ENCODE data around the gene GPR155. TPM values are rescaled to one million over a fixed set of nuclear protein-coding genes. Genes with fewer than 3 reads are reported as not detected.
"Not testable (repeated sequence)": the region's sequence is repeated elsewhere in the genome, so short reads cannot be mapped to it uniquely, and the experiment has no call there.

The GPR155 gene
- total RNA-seq, 5 donors from 2014 or later (not counting 1 experiment from before 2014, with no cell fraction given), result 12.4 to 25.2 (median 17.8) TPM

DNA sequence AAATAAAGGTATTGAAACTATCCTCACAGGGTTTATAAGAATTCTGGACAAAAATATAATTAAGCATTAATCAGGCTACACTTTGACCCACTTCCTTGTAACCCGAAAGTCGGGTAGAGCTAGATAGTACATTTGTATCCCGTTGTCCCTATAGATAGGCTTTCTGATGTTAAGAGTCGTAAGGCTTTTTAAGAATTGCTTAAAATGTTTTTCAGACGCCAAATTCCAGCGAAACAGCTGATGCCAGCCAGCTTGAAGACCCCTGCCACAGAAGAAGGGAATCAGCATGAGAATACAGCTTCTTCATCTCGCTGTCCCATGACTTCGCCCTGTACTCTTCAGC is 962 bp upstream of the GPR155 start:
- Mint-ChIP-seq H3K9me3 (no peaks in the 10 kb centered on the region), H3K27me3 (no peaks in the 10 kb centered on the region), H3K36me3 (peaks cover 2% of the 10 kb centered on the region), H3K4me1 (peaks cover 69 to 79% (median 78%) of the 10 kb centered on the region in 3 donors), H3K4me3 (peak overlapping the region; percentile 32 to 98 (median 91)), H3K27ac (peak overlapping the region; percentile 92 to 95)
- DNase-seq (peak in 1 of 35 experiments; percentile 16), ATAC-seq (replicated peaks in 1 of 4) (no peak)
- ChIA-PET POLR2A (interaction anchor here (0.5 to 0.7 kb wide), 2 partner anchors 16 to 519 kb away, joined by 3 read pairs; no protein-coding TSS in a partner anchor), CTCF (interaction anchor here (0.8 to 4.7 kb wide), 2 partner anchors 25 to 26 kb away, joined by 3 to 28 read pairs; no protein-coding TSS in a partner anchor)
- 100% methylated on average over 4 of the region's 8 CpGs for WGBS (ENCODE audit: insufficient coverage)
- no peak overlapping the region for H3K4me3 ChIP-seq (ENCODE audit: control insufficient read depth in 1 of 2, extremely low read depth in 1 of 2, low read length in 1 of 2)
- peaks cover 36 to 44% of the 10 kb centered on the region in 2 experiments for H3K4me1 ChIP-seq (ENCODE audit: control insufficient read depth in 1 of 2, extremely low read depth in 1 of 2, insufficient read depth in 2 of 2, low read length in 2 of 2)
- no peaks in the 10 kb centered on the region for H3K27me3 ChIP-seq (replicated peaks in 1 of 2; ENCODE audit: control insufficient read depth in 2 of 2, extremely low read depth in 1 of 2, insufficient read depth in 2 of 2, low read length in 1 of 2)
- H3K9me3 ChIP-seq, result no peaks in the 10 kb centered on the region
- H3K36me3 ChIP-seq (ENCODE audit: control insufficient read depth in 2 of 2, extremely low read depth in 1 of 2, insufficient read depth in 1 of 2, low read length in 1 of 2), result peaks cover 0 to 2% of the 10 kb centered on the region in 2 donors
- H3K27ac ChIP-seq (ENCODE audit: low read length), result peak overlapping the region; percentile 76

DNA sequence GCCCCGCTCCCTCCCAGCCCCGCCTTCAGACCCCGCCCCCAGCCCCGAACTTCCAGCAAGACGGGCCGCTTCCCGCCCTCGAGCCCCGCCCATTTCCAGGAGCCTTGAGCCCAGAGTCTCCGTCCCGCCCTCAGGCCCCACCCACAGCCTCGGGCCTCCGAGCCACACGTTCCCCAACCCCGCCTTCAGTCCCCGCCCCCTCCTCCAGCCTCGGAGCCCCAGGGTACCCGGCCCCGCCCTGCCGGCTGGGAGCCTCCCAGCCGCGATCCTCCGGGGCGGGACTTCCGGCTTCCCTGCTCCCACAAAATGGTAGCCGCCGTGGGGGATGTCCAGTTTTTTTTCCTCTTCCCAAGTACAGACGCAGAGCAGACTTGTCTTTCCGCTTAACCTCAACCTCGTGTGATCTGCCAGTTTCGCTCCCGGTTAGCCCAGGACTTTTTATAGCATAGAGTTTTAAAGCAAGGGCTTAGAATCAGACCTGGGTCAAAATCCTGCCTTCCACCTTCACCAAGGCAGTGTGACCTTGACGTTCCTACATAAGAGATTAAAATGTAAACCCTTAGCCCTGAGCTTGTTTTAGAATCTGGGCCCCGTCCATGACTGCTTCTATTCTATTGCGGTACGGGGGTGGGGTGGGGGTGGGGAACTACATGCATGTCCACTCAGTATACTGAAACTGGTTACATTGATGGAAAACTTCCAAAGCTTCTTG is 435 bp upstream of the GPR155 start:
- Histone ChIP-seq H3K4me3 (ENCODE audit: control insufficient read depth in 1 of 2, extremely low read depth in 1 of 2, low read length in 1 of 2) (peak overlapping the region; percentile 65 to 88), H3K27ac (ENCODE audit: low read length) (peak overlapping the region; percentile 76), H3K4me1 (ENCODE audit: control insufficient read depth in 1 of 2, extremely low read depth in 1 of 2, insufficient read depth in 2 of 2, low read length in 2 of 2) (peaks cover 34 to 39% of the 10 kb centered on the region in 2 experiments), H3K27me3 (replicated peaks in 1 of 2; ENCODE audit: control insufficient read depth in 2 of 2, extremely low read depth in 1 of 2, insufficient read depth in 2 of 2, low read length in 1 of 2) (no peaks in the 10 kb centered on the region), H3K9me3 (no peaks in the 10 kb centered on the region), H3K36me3 (ENCODE audit: control insufficient read depth in 2 of 2, extremely low read depth in 1 of 2, insufficient read depth in 1 of 2, low read length in 1 of 2) (peaks cover 2 to 5% of the 10 kb centered on the region in 2 donors)
- peak; percentile 72 to 99 (median 86) for DNase-seq
- under 1% methylated on average over 23 of the region's 36 CpGs for WGBS (ENCODE audit: insufficient coverage)
- Mint-ChIP-seq H3K27me3 (no peaks in the 10 kb centered on the region), H3K36me3 (peaks cover 7% of the 10 kb centered on the region), H3K4me1 (peaks cover 66 to 76% (median 72%) of the 10 kb centered on the region in 3 donors), H3K9me3 (no peaks in the 10 kb centered on the region), H3K27ac (peak overlapping the region; percentile 92 to 95), H3K4me3 (peak overlapping the region; percentile 91 to 98 (median 94))
- ATAC-seq (replicated peaks in 1 of 4), result peak; percentile 82 to 87 (median 85)
- CTCF ChIA-PET, result interaction anchor here (0.8 to 4.7 kb wide), 3 partner anchors 24 to 110 kb away, joined by 3 to 28 read pairs (median 5); partner anchors contain the start of gene WIPF1 (in 1 of the 2)
- POLR2A ChIA-PET, result interaction anchor here (0.5 to 0.7 kb wide), 3 partner anchors 16 to 520 kb away, joined by 3 read pairs; no protein-coding TSS in a partner anchor

DNA sequence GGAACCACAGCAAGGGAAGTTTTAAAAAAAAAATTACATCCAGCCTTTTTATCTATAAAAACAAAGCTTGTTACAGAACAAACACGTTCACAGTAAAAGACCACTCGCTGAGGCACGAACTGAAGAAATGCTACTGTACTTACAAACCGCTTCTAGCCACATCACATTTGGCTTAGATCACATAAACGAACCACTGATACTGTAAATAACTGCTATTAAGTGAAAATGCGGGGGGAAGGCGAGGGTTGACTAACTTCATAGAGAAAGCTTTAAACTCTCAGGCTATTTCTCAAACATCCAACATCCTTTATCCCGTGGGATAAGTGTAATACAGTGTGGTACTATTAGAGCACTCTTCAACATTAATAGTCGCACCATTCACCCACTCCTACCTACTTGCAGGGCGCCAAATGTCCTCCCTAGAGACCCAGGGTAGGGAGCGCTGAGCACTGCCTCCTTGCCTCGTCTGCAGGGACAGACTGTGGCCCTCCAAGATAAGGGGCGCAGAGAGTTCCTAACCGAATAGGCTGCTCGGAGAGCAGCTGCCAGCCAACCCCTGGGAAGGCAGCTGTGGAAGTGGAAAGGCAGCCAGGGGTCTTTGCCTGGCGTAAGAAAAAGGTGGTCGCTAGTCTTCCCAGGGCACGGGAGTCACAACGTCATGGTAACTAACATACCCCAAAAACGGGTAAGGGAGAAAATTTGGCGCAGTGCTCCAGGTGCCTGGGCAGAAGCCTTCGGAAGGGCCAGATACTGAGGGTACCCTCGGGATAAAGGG is 854 bp downstream of the GPR155 start:
- H3K4me3 ChIP-seq (ENCODE audit: control insufficient read depth in 1 of 2, extremely low read depth in 1 of 2, low read length in 1 of 2), result peak overlapping the region; percentile 88 to 91
- peak overlapping the region; percentile 51 for H3K27ac ChIP-seq (ENCODE audit: low read length)
- no peaks in the 10 kb centered on the region for H3K27me3 ChIP-seq (replicated peaks in 1 of 2; ENCODE audit: control insufficient read depth in 2 of 2, extremely low read depth in 1 of 2, insufficient read depth in 2 of 2, low read length in 1 of 2)
- H3K36me3 ChIP-seq (ENCODE audit: control insufficient read depth in 2 of 2, extremely low read depth in 1 of 2, insufficient read depth in 1 of 2, low read length in 1 of 2), result peaks cover 2 to 17% of the 10 kb centered on the region in 2 donors
- peak overlapping the region; percentile 91 to 99 (median 98) for H3K4me3 Mint-ChIP-seq
- peaks cover 29 to 32% of the 10 kb centered on the region in 2 experiments for H3K4me1 ChIP-seq (ENCODE audit: control insufficient read depth in 1 of 2, extremely low read depth in 1 of 2, insufficient read depth in 2 of 2, low read length in 2 of 2)
- no peaks in the 10 kb centered on the region for H3K9me3 Mint-ChIP-seq
- DNase-seq, result peak in 12 of 35 experiments; percentile 9 to 48 (median 24)
- peak; percentile 10 to 31 (median 22) for ATAC-seq (replicated peaks in 1 of 4)
- CTCF ChIA-PET, result interaction anchor here (0.7 to 4.7 kb wide), 9 partner anchors 9 to 697 kb away, joined by 3 to 28 read pairs (median 3); partner anchors contain the start of gene WIPF1 (in 1 of the 2)
- peaks cover 56 to 71% (median 61%) of the 10 kb centered on the region in 3 donors for H3K4me1 Mint-ChIP-seq
- H3K9me3 ChIP-seq, result no peaks in the 10 kb centered on the region
- WGBS (ENCODE audit: insufficient coverage), result 2% methylated on average over 7 of the region's 23 CpGs
- H3K27me3 Mint-ChIP-seq, result no peaks in the 10 kb centered on the region
- H3K27ac Mint-ChIP-seq, result peak overlapping the region; percentile 95 to 97
- peaks cover 15% of the 10 kb centered on the region for H3K36me3 Mint-ChIP-seq
- POLR2A ChIA-PET, result interaction anchor here in 1 of 2 donors (0.6 to 0.8 kb wide), 3 partner anchors 11 to 94 kb away, joined by 5 to 11 read pairs (median 6); no protein-coding TSS in a partner anchor

DNA sequence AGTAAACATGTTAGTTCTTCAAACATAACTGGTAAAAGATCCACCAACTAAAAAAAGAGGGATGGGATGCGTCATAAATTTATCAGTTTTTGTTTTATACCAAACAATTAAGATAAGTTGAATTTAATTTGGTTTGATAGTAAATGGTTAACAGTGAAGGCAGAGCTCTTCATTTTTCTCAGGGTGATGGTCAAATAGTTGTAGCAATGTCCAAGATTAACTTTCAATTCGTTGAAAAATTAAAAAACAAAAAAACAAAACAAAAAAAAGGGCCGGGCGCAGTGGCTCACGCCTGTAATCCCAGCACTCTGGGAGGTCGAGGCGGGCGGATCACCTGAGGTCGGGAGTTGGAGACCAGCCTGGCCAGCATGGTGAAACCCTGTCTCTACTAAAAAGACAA is 1.8 kb downstream of the GPR155 start:
- 74% methylated on average over 8 of the region's 9 CpGs for WGBS (ENCODE audit: insufficient coverage)
- H3K9me3 ChIP-seq; H3K27ac ChIP-seq (ENCODE audit: low read length); H3K9me3 Mint-ChIP-seq; H3K27me3 ChIP-seq (replicated peaks in 1 of 2; ENCODE audit: control insufficient read depth in 2 of 2, extremely low read depth in 1 of 2, insufficient read depth in 2 of 2, low read length in 1 of 2); DNase-seq; H3K27me3 Mint-ChIP-seq; ATAC-seq (replicated peaks in 1 of 4): not testable (repeated sequence)
- H3K4me1 ChIP-seq (ENCODE audit: control insufficient read depth in 1 of 2, extremely low read depth in 1 of 2, insufficient read depth in 2 of 2, low read length in 2 of 2), result peaks cover 24 to 32% of the 10 kb centered on the region in 2 experiments
- Mint-ChIP-seq H3K36me3 (peaks cover 17% of the 10 kb centered on the region), H3K4me3 (peak overlapping the region; percentile 91 to 99 (median 98)), H3K27ac (peak overlapping the region; percentile 44 to 55), H3K4me1 (peaks cover 49 to 66% (median 53%) of the 10 kb centered on the region in 3 donors)
- ChIA-PET CTCF (interaction anchor here (0.6 to 4.7 kb wide), 7 partner anchors 8 to 204 kb away, joined by 3 to 28 read pairs (median 5); no protein-coding TSS in a partner anchor), POLR2A (interaction anchor here (0.5 to 1.2 kb wide), 8 partner anchors 9 to 694 kb away, joined by 3 to 11 read pairs (median 4); no protein-coding TSS in a partner anchor)
- H3K36me3 ChIP-seq (ENCODE audit: control insufficient read depth in 2 of 2, extremely low read depth in 1 of 2, insufficient read depth in 1 of 2, low read length in 1 of 2), result peaks cover 2 to 17% of the 10 kb centered on the region in 2 donors
- peak overlapping the region; percentile 88 to 91 for H3K4me3 ChIP-seq (ENCODE audit: control insufficient read depth in 1 of 2, extremely low read depth in 1 of 2, low read length in 1 of 2)

DNA sequence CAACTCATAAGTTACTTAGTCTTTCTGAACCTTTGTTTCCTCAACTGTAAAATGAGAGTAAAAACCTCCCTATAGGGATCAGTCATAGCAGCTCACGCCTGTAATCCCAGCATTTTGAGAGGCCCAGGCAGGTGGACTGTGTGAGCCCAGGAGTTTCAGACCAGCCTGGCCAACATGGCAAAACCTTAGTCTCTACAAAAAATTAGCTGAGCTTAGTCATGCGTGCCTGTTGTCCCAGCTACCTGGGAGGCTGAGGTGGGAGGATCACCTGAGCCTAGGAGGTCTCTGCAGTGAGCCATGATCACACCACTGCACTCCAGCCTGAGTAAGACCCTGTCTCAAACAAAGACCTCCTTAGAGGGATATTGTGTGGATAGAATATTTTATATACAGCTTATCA is 2.3 kb downstream of the GPR155 start:
- Mint-ChIP-seq H3K36me3 (peaks cover 22% of the 10 kb centered on the region), H3K4me3 (peak overlapping the region; percentile 91 to 99 (median 98)), H3K27me3 (no peaks in the 10 kb centered on the region), H3K27ac (peak overlapping the region; percentile 15 to 44), H3K4me1 (peaks cover 45 to 61% (median 48%) of the 10 kb centered on the region in 3 donors), H3K9me3 (no peaks in the 10 kb centered on the region)
- H3K27me3 ChIP-seq (replicated peaks in 1 of 2; ENCODE audit: control insufficient read depth in 2 of 2, extremely low read depth in 1 of 2, insufficient read depth in 2 of 2, low read length in 1 of 2), result no peaks in the 10 kb centered on the region
- H3K4me1 ChIP-seq (ENCODE audit: control insufficient read depth in 1 of 2, extremely low read depth in 1 of 2, insufficient read depth in 2 of 2, low read length in 2 of 2), result peaks cover 20 to 31% of the 10 kb centered on the region in 2 experiments
- ChIA-PET POLR2A (interaction anchor here (0.5 to 1.2 kb wide), 6 partner anchors 9 to 695 kb away, joined by 3 to 5 read pairs (median 3); no protein-coding TSS in a partner anchor), CTCF (interaction anchor here (0.6 to 4.7 kb wide), 5 partner anchors 9 to 1480 kb away, joined by 3 to 28 read pairs (median 5); no protein-coding TSS in a partner anchor)
- H3K9me3 ChIP-seq, result no peaks in the 10 kb centered on the region
- peaks cover 2 to 17% of the 10 kb centered on the region in 2 donors for H3K36me3 ChIP-seq (ENCODE audit: control insufficient read depth in 2 of 2, extremely low read depth in 1 of 2, insufficient read depth in 1 of 2, low read length in 1 of 2)
- ATAC-seq (replicated peaks in 1 of 4), result no peak
- WGBS (ENCODE audit: insufficient coverage), result no CpG with 5 or more reads among the region's 2 CpGs
- H3K27ac ChIP-seq (ENCODE audit: low read length), result no peak overlapping the region
- H3K4me3 ChIP-seq (ENCODE audit: control insufficient read depth in 1 of 2, extremely low read depth in 1 of 2, low read length in 1 of 2), result peak overlapping the region in 1 of 2 donors; percentile 15
- DNase-seq, result no peak
